H1 (cell line): ENCODE results near the gene MIOX. TPM values are rescaled to one million over a fixed set of nuclear protein-coding genes. Genes with fewer than 3 reads are reported as not detected.

Source experiments
- KDM1A ChIP-seq: fragments of 200-600, 300-600 bp; sonication (generic); IDR thresholded peaks from 2 replicates; pipeline ENCODE4 v1.7.1; 2016; ENCODE audit warnings: mild to moderate bottlenecking, low read length, borderline replicate concordance
- MAFK ChIP-seq: IDR thresholded peaks from 2 replicates; pipeline ENCODE4 v1.6.1; 2012; ENCODE audit warnings: low read depth, mild to moderate bottlenecking, improper control_type of control experiment, low read length
- NRF1 ChIP-seq: IDR thresholded peaks from 2 replicates; pipeline ENCODE4 v1.6.1; 2011; ENCODE audit warnings: mild to moderate bottlenecking, low read depth, low read length, improper control_type of control experiment
- RBBP5 ChIP-seq: IDR thresholded peaks from 2 replicates; pipeline ENCODE4 v1.7.1; 2012; ENCODE audit warnings: low read depth, mild to moderate bottlenecking, inconsistent platforms, low read length, moderate library complexity, borderline replicate concordance
- SUZ12 ChIP-seq: fragments of 200-600 bp; sonication (generic); IDR thresholded peaks from 2 replicates; pipeline ENCODE4 v1.6.1; 2012; ENCODE audit warnings: mild to moderate bottlenecking, inconsistent platforms, low read length, moderate library complexity, mixed read lengths
- polyA plus RNA-seq, 7 experiments: library from polyadenylated mRNA; depleted of rRNA in 3 of 7; stranded (reverse) in 5 of 7; unstranded in 2 of 7; fragments of >200 nt in 5 of 7; fragments of 200-250 nt in 2 of 7; gene quantifications; 1 replicate in 5 of 7; 2 replicates in 1 of 7; 4 replicates in 1 of 7; pipeline versions ENCODE4 v1.2.1 to v1.2.3, GENCODE V29; 2011 to 2013; ENCODE audit warnings: missing spikeins in 2 of 7, mixed read lengths in 2 of 7
- total RNA-seq: library from RNA; stranded (reverse); fragmentation: NEBNext Ultra II Directional; extraction: Animal tissue kit (Norgen Biotek cat#: 25700); gene quantifications from 2 replicates; pipeline ENCODE4 v1.2.1, GENCODE V29; 2021

The MIOX gene
- total and polyA plus RNA-seq, 2 of the 8 experiments (the other 6 are each of a cell fraction or from before 2014, with no cell fraction given) = 0.30 to 0.32 TPM

DNA sequence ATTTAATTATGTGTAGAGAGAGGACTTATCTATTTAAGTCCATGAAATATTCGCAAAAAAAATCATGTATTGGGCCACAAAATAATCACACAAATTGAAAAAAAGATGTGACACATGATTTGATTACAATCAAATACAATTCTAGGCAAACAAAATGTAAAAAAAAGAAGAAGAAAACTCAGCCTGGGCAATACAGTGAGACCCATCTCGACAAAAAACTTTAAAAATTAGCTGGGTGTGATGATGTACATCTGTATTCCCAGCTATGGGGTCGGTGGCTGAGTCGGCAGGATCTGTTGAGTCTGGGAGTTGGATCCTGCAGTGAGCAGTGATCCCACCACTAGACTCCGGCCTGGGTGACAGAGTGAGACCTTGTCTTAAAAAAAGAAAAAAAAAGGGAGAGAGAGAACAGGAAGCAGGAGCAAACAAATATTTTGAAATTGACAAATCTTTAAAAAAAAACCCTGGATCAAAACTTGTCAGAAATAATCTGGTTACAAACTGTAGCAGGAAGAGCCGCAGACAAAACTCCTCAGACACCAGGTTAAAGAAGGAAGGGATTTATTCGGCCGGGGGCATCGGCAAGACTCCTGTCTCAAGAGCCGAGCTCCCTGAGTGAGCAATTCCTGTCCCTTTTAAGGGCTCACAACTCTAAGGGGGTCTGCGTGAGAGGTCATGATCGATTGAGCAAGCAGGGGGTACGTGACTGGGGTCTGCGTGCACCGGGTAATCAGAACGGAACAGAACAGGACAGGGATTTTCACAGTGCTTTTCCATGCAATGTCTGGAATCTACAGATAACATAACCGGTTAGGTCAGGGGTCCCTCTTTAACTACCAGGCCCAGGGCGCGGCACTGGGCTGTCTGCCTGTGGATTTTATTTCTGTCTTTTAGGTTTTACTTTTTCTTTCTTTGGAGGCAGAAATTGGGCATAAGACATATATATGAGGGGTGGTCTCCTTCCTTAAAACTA lies 46.5 kb downstream of the MIOX start (continued):
- TF ChIP-seq RBBP5 = no peak
- no peak for TF ChIP-seq MAFK
- TF ChIP-seq SUZ12 = no peak
- TF ChIP-seq NRF1 = no peak
- no peak for TF ChIP-seq KDM1A
- TF ChIP-seq, all 59 proteins: peak for 0
